GM21381 (cell line): ENCODE results near the gene TAF3.
"Not testable (repeated sequence)": the region's sequence is repeated elsewhere in the genome, so short reads cannot be mapped to it uniquely, and the experiment has no call there.

Experiments used
- ATAC-seq: cut with Tn5 transposase; IDR thresholded peaks from one replicate; pipeline ENCODE4 v1.9.1; 2021; ENCODE audit warnings: mild to moderate bottlenecking, moderate library complexity; ENCODE audit not compliant: unreplicated experiment

The TAF3 gene

GRCh38 chr10:7811743-7812142, 6.6 kb upstream of the TAF3 start:
- ATAC-seq = not testable (repeated sequence)

- no peak for ATAC-seq
These were observed 4.8 kb upstream of the TAF3 start for GRCh38 chr10:7813481-7813880.

DNA sequence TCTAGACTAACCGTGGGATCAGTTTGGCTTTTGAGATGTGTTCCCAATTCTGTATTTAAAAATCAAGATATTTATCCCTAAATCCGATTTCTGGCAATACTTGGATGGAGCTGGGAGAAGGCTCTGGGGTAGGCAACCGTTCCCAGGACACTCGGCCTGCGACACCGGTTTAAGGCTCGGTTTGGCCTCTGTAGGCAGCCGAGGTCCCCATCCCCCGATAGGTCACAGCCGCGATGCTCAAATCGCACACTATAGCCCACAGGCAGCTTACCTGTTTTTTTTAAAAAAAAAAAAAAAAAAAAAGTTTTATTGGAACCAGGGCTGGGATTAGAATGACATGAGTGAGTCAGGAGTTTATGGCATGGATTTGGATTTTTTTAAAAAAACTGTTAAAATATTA, 729 bp upstream of the TAF3 start:
- no peak for ATAC-seq

DNA sequence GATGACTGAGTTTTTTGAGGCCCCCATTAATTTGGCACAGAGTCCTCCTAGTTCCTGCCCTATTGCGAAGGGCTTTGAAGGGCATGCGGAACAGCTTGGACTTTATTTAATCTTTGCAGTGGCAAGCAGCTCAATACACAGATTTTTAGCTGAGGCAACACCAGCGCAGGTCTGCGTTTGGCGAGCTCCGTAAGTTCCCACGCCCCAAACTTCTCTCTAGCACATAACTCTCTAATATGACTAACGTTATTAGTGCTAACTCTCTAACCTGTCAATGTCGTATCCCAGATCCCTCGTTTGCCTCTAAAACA, 366 bp upstream of the TAF3 start:
- no peak for ATAC-seq

DNA sequence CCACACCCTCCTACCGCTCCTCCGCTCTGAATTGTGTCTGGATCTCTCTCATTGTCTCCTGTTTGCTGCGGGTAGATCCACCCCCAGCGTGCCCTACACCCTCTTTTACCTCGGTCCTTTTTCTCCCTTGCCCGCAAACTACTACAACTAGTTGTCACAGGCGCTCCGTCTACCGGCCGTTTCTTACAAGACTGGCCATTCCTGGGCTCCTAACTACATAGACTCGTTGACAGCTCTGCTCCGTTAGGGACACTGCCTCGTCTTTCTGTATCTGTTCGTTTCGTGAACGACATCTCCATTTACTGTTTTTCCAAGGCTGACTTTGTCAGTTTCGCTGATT, 786 bp downstream of the TAF3 start:
- ATAC-seq = peak; percentile 39

DNA sequence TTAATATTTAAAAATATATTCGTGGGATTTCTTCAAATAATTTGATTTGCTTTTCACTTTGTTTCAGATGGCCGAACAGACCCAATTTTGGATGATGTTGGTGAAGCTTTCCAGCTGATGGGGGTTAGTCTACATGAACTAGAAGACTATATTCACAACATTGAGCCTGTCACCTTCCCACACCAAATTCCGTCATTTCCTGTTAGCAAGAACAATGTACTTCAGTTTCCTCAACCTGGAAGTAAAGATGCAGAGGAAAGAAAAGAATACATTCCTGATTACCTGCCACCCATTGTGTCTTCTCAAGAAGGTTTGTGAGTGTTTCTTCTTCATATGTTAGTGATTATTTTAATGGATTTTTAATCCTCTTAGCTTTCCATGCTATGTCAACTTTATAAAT, 5.9 kb downstream of the TAF3 start:
- ATAC-seq = no peak

- ATAC-seq = no peak
These were observed 8.7 kb downstream of the TAF3 start for GRCh38 chr10:7826971-7827370.

GRCh38 chr10:7829289-7829834, 11.1 kb downstream of the TAF3 start:
- ATAC-seq = no peak

GRCh38 chr10:7832060-7832459, 13.8 kb downstream of the TAF3 start:
- ATAC-seq = no peak

DNA sequence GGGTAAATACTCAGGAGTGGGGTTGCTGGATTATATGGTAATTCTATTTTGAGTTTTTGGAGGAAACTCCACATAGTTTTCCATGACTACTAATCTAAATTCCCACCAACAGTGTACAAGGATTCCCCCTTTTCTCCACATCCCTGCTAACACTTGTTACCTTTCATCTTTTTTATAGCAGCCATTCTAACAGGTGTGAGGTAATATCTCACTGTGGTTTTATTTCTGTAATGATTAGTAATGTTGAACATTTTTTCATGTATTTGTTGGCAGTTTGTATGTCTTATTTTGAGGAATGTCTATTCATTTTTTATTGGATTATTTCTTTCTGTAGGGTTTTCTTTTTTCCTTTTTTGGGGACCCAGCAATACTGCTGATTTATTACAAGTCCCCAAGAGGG, 14.9 kb downstream of the TAF3 start:
- ATAC-seq = no peak

DNA sequence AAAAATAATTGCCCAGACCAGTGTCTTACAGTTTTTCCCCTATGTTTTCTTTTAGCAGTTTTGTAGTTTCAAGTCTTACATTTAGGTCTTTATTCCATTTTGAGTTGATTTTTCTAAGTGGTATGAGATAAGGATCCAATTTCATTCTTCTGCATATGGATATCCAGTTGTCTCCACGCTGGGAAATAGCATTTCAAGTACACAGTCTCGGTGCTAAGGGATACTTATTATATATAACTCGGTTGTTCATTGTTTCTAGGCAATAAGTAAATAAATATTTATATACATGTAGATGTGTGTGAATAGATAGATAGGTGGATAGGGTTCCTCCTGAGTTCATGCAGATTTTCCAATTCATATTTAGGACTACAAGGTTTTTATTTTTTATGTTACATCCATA, 16.0 kb downstream of the TAF3 start:
- ATAC-seq = no peak

- no peak for ATAC-seq
These were observed 18.3 kb downstream of the TAF3 start for GRCh38 chr10:7836571-7836970.

DNA sequence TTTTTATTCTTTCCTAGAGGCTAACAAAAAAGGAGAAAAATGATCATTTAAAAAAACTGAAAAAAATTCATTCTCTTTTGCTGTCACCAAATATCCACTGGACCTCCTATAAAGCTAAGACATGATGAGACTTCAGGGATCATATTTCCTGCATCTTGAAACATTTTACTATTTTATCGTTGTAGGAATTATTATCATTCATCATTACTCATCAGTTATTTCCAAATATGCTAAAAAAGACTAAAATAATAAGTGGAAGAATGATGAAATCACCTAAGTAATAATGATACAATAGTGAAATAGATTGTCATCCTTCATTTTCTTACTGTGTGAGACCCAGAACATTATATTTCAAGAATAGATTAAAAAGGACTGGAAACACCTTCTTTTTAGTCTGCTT, 28.3 kb downstream of the TAF3 start:
- ATAC-seq = no peak

DNA sequence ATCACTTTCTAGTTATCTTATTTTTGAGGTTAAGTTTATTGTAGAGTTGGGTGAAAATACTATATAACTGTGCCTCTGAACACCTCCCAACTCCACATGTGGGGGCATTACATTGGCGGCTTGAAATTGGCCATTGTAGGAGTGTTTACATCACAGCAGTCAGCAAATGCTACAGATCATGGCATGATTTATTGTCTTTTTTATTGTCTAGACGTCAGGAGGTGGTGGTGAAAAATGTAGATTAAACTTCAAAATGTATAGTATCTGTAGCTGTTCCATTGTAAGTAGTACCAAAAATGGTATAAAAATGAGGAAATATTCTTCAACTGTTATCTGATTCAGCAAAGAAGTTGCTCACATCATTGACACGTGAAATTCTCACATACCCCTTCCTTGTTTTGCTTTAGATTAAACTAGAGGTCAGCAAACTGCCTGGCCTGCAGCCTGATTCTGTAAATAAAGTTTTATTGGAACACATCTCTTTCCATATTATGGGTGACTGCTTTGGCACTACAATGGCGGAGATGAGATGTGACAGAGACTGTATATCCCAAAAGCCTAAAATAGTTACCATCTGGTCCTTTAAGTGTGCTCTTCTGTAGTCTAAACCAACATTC, 35.0 kb downstream of the TAF3 start:
- ATAC-seq = no peak

GRCh38 chr10:7853890-7854289, 35.6 kb downstream of the TAF3 start:
- no peak for ATAC-seq

- ATAC-seq = no peak
These were observed 36.9 kb downstream of the TAF3 start for GRCh38 chr10:7855205-7855604.

GRCh38 chr10:7856678-7857077, 38.4 kb downstream of the TAF3 start:
- no peak for ATAC-seq

DNA sequence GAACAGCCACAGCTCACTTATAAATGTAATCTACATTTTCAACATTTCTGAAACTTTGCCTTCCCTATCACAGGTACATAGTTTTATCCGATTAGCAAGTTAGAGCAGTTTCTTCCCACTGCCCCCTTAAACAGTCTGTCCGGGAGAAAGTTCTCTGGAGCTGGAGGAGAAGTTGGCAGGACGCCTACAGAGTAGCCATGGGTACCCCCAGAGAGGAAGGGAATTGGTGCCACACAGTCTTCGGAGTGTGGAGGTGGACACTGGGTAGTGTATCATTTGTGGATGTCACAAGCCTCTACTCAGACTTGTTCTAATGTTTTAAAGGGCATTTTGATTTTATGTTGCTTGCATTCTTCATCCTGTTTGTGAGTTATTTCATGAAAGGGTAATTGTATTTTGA, 39.0 kb downstream of the TAF3 start:
- ATAC-seq = no peak

DNA sequence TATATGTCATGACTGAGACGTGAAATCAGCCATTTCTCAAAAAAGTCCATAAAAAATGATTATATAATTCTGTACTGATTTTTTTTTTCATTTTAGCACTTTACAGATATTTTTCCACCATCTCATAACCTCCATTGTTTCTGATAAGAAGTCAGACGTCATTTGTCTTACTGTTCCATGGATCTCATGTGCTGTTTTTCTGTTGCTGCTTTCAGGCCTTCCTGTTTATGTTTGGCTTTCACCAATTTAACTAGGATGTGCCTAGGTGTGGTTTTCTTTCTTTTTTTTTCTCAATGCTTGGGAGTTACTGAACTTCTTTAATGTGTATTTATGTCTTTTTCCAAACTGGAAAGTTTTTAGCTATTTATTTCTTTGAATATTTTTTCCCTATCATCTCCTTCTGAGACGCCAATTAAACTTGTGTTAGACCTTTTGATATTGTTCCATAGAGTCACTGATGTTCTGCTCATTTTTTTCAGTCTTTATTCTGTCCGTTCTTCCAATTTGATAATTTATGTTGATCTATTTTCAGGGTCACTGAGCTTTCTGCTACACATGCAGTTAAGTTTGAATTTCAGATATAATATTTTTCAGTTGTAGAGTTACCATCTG, 43.3 kb downstream of the TAF3 start:
- no peak for ATAC-seq

DNA sequence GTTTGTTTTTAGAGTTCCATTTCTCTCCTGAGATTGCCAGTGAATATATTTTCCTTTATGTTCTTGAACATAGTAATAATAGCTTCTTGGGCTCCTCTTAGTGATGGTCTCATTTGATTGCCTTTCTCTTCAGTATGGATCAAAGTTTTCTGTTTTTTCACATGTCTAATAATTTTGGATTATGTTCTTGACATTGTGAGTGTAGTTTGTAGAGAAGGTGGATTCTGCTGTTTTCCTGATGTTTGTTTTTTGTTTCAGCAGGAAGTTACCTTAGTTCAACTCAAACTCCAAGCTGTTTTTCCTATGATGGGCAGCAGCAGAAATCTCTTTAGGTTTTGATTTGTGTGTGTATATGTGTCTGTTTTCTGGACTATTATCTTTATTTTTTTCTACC, 43.8 kb downstream of the TAF3 start:
- no peak for ATAC-seq

GRCh38 chr10:7866176-7866575, 47.9 kb downstream of the TAF3 start:
- ATAC-seq = no peak

GRCh38 chr10:7872041-7872442, 53.7 kb downstream of the TAF3 start:
- no peak for ATAC-seq

- no peak for ATAC-seq
These were observed 56.6 kb downstream of the TAF3 start for GRCh38 chr10:7874864-7875263.
